ENCODE results near the gene DEF6. TPM values are rescaled to one million over a fixed set of nuclear protein-coding genes. Genes with fewer than 3 reads are reported as not detected.
A peak's percentile ranks its signal among the peaks of the same experiment; 100 is the strongest.

The DEF6 gene
- total RNA-seq, 1 experiment from 2014 or later, result 11.3 TPM

DNA sequence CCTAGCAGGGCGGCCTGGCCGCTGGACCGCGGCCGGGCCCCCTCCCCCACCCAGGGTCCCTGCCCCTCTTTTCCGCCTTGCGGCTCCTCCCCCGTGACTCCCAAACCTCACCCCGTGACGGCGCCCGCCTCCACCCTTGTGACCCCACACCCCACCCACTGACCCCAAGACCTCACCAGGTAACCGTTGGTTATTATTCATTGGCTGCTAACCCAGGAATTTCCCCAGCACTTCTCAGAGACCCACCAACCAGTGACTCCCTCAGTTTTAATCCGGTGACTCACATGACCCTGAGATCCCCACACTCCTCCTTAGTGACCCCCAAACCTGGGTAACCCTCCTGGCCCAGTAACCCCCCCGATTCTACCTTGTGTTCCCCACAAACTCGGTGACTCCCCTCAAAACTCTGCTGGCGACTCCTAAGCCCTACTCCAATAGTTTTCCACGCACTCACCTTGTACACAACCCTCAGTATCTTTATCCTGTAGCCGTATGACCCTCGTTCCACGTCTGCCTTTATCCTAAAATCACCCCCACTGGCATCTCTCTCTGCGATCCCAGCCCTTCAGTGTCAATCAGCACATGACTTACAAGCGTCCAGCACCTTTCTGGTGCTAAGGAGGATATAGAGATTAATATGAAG lies 37.5 kb upstream of the DEF6 start (continued):
- TF ChIP-seq, protein P1, sequence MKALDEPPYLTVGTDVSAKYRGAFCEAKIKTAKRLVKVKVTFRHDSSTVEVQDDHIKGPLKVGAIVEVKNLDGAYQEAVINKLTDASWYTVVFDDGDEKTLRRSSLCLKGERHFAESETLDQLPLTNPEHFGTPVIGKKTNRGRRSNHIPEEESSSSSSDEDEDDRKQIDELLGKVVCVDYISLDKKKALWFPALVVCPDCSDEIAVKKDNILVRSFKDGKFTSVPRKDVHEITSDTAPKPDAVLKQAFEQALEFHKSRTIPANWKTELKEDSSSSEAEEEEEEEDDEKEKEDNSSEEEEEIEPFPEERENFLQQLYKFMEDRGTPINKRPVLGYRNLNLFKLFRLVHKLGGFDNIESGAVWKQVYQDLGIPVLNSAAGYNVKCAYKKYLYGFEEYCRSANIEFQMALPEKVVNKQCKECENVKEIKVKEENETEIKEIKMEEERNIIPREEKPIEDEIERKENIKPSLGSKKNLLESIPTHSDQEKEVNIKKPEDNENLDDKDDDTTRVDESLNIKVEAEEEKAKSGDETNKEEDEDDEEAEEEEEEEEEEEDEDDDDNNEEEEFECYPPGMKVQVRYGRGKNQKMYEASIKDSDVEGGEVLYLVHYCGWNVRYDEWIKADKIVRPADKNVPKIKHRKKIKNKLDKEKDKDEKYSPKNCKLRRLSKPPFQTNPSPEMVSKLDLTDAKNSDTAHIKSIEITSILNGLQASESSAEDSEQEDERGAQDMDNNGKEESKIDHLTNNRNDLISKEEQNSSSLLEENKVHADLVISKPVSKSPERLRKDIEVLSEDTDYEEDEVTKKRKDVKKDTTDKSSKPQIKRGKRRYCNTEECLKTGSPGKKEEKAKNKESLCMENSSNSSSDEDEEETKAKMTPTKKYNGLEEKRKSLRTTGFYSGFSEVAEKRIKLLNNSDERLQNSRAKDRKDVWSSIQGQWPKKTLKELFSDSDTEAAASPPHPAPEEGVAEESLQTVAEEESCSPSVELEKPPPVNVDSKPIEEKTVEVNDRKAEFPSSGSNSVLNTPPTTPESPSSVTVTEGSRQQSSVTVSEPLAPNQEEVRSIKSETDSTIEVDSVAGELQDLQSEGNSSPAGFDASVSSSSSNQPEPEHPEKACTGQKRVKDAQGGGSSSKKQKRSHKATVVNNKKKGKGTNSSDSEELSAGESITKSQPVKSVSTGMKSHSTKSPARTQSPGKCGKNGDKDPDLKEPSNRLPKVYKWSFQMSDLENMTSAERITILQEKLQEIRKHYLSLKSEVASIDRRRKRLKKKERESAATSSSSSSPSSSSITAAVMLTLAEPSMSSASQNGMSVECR (CRISPR knock-in tag; IDR thresholded peaks at IDR 0.05; ENCODE audit: borderline replicate concordance), result no peak
- TF ChIP-seq JAZF1 (CRISPR knock-in tag; IDR thresholded peaks at IDR 0.05) (no peak), IRF2 (CRISPR knock-in tag; IDR thresholded peaks at IDR 0.05; ENCODE audit: borderline replicate concordance, low read depth) (no peak), ZNF423 (CRISPR knock-in tag; IDR thresholded peaks at IDR 0.05) (no peak), CBFB (CRISPR knock-in tag; IDR thresholded peaks at IDR 0.05; ENCODE audit: low read depth) (no peak), TEAD4 (CRISPR knock-in tag; IDR thresholded peaks at IDR 0.05) (no peak), ETV6 (CRISPR knock-in tag; IDR thresholded peaks at IDR 0.05) (no peak), TEAD1 (CRISPR knock-in tag; IDR thresholded peaks at IDR 0.05) (no peak), FOXP1 (CRISPR knock-in tag; IDR thresholded peaks at IDR 0.05; ENCODE audit: borderline replicate concordance) (no peak)
- TF ChIP-seq, protein P2, sequence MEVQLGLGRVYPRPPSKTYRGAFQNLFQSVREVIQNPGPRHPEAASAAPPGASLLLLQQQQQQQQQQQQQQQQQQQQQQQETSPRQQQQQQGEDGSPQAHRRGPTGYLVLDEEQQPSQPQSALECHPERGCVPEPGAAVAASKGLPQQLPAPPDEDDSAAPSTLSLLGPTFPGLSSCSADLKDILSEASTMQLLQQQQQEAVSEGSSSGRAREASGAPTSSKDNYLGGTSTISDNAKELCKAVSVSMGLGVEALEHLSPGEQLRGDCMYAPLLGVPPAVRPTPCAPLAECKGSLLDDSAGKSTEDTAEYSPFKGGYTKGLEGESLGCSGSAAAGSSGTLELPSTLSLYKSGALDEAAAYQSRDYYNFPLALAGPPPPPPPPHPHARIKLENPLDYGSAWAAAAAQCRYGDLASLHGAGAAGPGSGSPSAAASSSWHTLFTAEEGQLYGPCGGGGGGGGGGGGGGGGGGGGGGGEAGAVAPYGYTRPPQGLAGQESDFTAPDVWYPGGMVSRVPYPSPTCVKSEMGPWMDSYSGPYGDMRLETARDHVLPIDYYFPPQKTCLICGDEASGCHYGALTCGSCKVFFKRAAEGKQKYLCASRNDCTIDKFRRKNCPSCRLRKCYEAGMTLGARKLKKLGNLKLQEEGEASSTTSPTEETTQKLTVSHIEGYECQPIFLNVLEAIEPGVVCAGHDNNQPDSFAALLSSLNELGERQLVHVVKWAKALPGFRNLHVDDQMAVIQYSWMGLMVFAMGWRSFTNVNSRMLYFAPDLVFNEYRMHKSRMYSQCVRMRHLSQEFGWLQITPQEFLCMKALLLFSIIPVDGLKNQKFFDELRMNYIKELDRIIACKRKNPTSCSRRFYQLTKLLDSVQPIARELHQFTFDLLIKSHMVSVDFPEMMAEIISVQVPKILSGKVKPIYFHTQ (CRISPR knock-in tag; IDR thresholded peaks at IDR 0.05), result no peak
- TF ChIP-seq, protein P3, sequence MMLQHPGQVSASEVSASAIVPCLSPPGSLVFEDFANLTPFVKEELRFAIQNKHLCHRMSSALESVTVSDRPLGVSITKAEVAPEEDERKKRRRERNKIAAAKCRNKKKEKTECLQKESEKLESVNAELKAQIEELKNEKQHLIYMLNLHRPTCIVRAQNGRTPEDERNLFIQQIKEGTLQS (CRISPR knock-in tag; conservative IDR thresholded peaks at IDR 0.05), result no peak

DNA sequence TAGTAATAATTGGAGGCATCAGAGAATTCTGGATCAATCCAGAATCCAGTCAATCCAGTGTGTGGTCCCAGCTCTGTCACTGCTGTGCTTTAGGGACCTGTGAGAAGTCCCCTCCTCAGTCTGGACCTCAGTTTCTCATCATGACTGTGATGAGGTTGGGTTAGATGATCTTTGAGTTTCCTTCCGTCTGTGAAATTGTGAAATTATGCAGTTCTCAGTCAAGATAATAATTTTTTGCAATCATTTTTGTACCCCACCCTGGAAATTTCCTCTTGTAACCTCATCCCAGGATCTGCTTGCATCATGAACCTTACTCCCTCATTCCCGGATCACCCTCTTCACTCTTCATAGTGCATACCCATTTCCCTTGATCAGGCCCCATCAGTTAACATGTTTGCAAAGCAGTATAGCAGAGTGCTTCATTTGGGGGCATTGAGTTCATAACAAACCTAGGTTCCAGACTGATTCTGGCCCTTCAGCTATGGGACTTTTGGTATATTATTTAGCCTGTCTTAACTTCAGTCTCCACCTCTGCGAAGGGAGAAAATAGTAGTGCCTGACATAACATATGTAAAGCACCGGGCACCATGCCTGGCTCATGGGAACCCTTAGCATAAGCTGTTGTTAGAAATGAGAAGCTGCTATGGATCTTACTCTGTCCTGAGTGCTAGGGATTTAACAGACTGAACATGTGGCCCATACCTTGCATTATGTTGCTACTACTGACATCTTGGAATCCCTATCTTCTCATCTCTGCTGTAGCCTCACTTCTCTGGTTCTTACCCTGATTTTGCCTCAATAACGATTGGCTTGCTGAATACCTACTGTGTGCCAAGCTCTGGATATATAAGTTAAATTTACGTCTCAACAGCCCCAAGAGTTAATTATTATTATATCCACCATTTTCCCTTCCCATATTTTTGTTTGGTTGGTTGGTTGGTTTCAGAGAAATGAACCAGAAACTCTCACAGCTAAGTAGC lies 36.7 kb upstream of the DEF6 start:
- ChIA-PET CTCF (no interaction called here), POLR2A (no interaction called here)
- Mint-ChIP-seq H3K36me3 (no peaks in the 10 kb centered on the region), H3K27ac (peak overlapping the region; percentile 91), H3K4me3 (peak overlapping the region; percentile 77), H3K27me3 (ENCODE audit: low read depth) (no peaks in the 10 kb centered on the region), H3K9me3 (no peaks in the 10 kb centered on the region), H3K4me1 (peaks cover 9% of the 10 kb centered on the region)
- DNase-seq (ENCODE audit: low spot score) (no peak), ATAC-seq (no peak)
- TF ChIP-seq, protein P4, sequence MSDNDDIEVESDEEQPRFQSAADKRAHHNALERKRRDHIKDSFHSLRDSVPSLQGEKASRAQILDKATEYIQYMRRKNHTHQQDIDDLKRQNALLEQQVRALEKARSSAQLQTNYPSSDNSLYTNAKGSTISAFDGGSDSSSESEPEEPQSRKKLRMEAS (CRISPR knock-in tag; IDR thresholded peaks at IDR 0.05), result no peak
- TF ChIP-seq, protein P5, sequence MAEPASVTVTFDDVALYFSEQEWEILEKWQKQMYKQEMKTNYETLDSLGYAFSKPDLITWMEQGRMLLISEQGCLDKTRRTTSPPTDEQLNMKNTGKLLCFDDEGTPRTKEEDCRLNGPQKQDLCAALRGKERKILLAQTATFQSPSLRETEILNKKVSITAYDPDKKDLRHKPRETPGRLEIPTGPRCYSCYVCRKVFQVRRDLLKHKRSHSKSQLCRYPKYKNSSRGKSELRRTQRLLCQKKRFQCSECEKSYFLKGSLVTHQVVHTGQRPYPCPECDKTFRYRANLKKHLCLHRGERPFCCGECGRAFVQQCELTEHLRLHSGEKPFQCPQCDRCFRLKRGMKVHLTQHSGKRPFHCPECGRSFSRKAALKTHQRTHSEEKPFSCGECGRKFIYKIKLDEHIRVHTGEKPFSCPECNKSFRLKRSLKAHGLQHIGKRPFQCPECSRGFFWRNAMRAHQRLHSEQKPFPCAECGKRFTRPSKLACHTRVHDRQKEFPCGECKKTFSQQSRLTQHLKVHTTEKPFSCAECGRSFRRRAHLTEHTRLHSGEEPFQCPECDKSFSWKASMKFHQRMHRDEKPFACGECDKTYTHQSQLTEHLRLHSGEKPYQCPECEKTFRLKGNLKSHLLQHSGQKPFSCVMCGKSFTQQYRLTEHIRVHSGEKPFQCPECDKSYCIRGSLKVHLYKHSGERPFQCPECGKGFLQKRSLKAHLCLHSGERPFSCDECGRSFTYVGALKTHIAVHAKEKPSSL (CRISPR knock-in tag; conservative IDR thresholded peaks at IDR 0.05), result no peak
- TF ChIP-seq GTF2I (CRISPR knock-in tag; conservative IDR thresholded peaks at IDR 0.05), result no peak
- TF ChIP-seq CREB1 (CRISPR knock-in tag; IDR thresholded peaks at IDR 0.05), result no peak
- TF ChIP-seq TCF7 (CRISPR knock-in tag; IDR thresholded peaks at IDR 0.05; ENCODE audit: low read depth), result no peak
- no peak for TF ChIP-seq OVOL2 (CRISPR knock-in tag; IDR thresholded peaks at IDR 0.05; ENCODE audit: borderline replicate concordance)
- TF ChIP-seq ZBTB21 (CRISPR knock-in tag; IDR thresholded peaks at IDR 0.05; ENCODE audit: borderline replicate concordance), result no peak
- no peak for TF ChIP-seq FOXP1 (CRISPR knock-in tag; IDR thresholded peaks at IDR 0.05; ENCODE audit: borderline replicate concordance)
- TF ChIP-seq GABPB1 (CRISPR knock-in tag; IDR thresholded peaks at IDR 0.05), result no peak
- TF ChIP-seq, protein P6, sequence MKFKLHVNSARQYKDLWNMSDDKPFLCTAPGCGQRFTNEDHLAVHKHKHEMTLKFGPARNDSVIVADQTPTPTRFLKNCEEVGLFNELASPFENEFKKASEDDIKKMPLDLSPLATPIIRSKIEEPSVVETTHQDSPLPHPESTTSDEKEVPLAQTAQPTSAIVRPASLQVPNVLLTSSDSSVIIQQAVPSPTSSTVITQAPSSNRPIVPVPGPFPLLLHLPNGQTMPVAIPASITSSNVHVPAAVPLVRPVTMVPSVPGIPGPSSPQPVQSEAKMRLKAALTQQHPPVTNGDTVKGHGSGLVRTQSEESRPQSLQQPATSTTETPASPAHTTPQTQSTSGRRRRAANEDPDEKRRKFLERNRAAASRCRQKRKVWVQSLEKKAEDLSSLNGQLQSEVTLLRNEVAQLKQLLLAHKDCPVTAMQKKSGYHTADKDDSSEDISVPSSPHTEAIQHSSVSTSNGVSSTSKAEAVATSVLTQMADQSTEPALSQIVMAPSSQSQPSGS (CRISPR knock-in tag; IDR thresholded peaks at IDR 0.05; ENCODE audit: borderline replicate concordance, low read depth), result no peak
- no peak for TF ChIP-seq ZNF138 (CRISPR knock-in tag; conservative IDR thresholded peaks at IDR 0.05)
- TF ChIP-seq HMGA2 (CRISPR knock-in tag; IDR thresholded peaks at IDR 0.05), result no peak
- TF ChIP-seq ATF1 (CRISPR knock-in tag; IDR thresholded peaks at IDR 0.05), result no peak
- TF ChIP-seq, protein P3 (CRISPR knock-in tag; conservative IDR thresholded peaks at IDR 0.05), result no peak
